ENCODE measurements around the gene CLMN. TPM values are rescaled to one million over a fixed set of nuclear protein-coding genes. Genes with fewer than 3 reads are reported as not detected.

CLMN gene
- total and polyA plus RNA-seq, 2 donors (not counting 3 experiments of a cell fraction or from before 2014, with no cell fraction given), result 0.72 to 9.6 TPM

GRCh38 chr14:95250936-95251335 lies 68.8 kb downstream of the CLMN start:
- FAIRE-seq, result peak; percentile 76
- H4K20me1 ChIP-seq (replicated peaks; ENCODE audit: control insufficient read depth, extremely low read depth, insufficient read depth, low read length), result no peaks in the 10 kb centered on the region
- peak; percentile 30 for DNase-seq (ENCODE audit: low read depth, low spot score)
- H3K36me3 ChIP-seq (ENCODE audit: control insufficient read depth in 2 of 2, extremely low read depth in 1 of 2, insufficient read depth in 2 of 2, low read length in 2 of 2), result no peaks in the 10 kb centered on the region
- ChIA-PET POLR2A (interaction anchor here (0.8 kb wide), 1 partner anchor 67 kb away, joined by 3 read pairs; no protein-coding TSS in a partner anchor), CTCF (interaction anchor here (1.1 kb wide), 1 partner anchor 15 kb away, joined by 3 read pairs; no protein-coding TSS in a partner anchor)
- H3K27ac ChIP-seq (ENCODE audit: insufficient read depth, low read depth, low read length), result peak overlapping the region; percentile 39
- intact Hi-C loops (cut with micrococcal nuclease), result no loop called here
- no peaks in the 10 kb centered on the region for H3K27me3 ChIP-seq (ENCODE audit: control insufficient read depth in 2 of 2, insufficient read depth in 2 of 2, low read length in 2 of 2)
- no peaks in the 10 kb centered on the region for H3K9me3 ChIP-seq (replicated peaks; ENCODE audit: control insufficient read depth, insufficient read depth, low read length)
- no peak overlapping the region for H2AFZ ChIP-seq (ENCODE audit: low read depth, low read length)
- no peak overlapping the region for H3K4me3 ChIP-seq (replicated peaks in 1 of 3; ENCODE audit: insufficient read depth in 1 of 3, low read depth in 1 of 3, low read length in 3 of 3)
- H3K4me1 ChIP-seq (ENCODE audit: control insufficient read depth, extremely low read depth, insufficient read depth, low read length), result peaks cover 55% of the 10 kb centered on the region
- BruUV-seq (replicated peaks), result no TSS peak
- dilution Hi-C loops (cut with MboI; ENCODE audit: extremely low pct_ligation_motif_present, low sequenced_read_pairs), result no loop called here
- no peaks in the 10 kb centered on the region for H3K9me1 ChIP-seq (replicated peaks; ENCODE audit: control insufficient read depth, extremely low read depth, insufficient read depth, low read length)
- H3K9ac ChIP-seq (replicated peaks; ENCODE audit: extremely low read depth, insufficient read depth, low read length), result no peak overlapping the region
- TF ChIP-seq POLR2AphosphoS5 (IDR thresholded peaks at IDR 0.05; ENCODE audit: insufficient read depth, low read depth, low read length), result no peak
- TF ChIP-seq JUN (IDR thresholded peaks at IDR 0.05; ENCODE audit: borderline replicate concordance, insufficient read depth, insufficient read length, low read depth), result no peak
- no peak for TF ChIP-seq CTCF (IDR thresholded peaks at IDR 0.05; ENCODE audit: extremely low read depth in 1 of 2, insufficient read depth in 1 of 2, low read depth in 1 of 2, low read length in 2 of 2)
- no peak for TF ChIP-seq EZH2 (IDR thresholded peaks at IDR 0.05; ENCODE audit: borderline replicate concordance, low read depth, low read length, severe bottlenecking)
- no peak for TF ChIP-seq POLR2A (IDR thresholded peaks at IDR 0.05; ENCODE audit: low read depth, low read length)
- TF ChIP-seq GATA2 (IDR thresholded peaks at IDR 0.05; ENCODE audit: insufficient read depth, insufficient read length, low read depth, low read length), result no peak
- TF ChIP-seq MYC (IDR thresholded peaks at IDR 0.05; ENCODE audit: low read depth, low read length), result no peak
- TF ChIP-seq FOS (IDR thresholded peaks at IDR 0.05; ENCODE audit: borderline replicate concordance, insufficient read depth, low read length), result no peak
- TF ChIP-seq MAX (IDR thresholded peaks at IDR 0.05; ENCODE audit: insufficient read depth, insufficient read length), result no peak
- H3K79me2 ChIP-seq (ENCODE audit: control insufficient read depth, insufficient read depth, low read length), result no peaks in the 10 kb centered on the region
- H3K4me2 ChIP-seq (ENCODE audit: insufficient read depth, low read length), result no peak overlapping the region
